ENCODE data around the gene BRD3. TPM values are rescaled to one million over a fixed set of nuclear protein-coding genes. Genes with fewer than 3 reads are reported as not detected.

The BRD3 gene
- polyA plus RNA-seq, 5 donors = 30.4 to 44.1 (median 33.8) TPM

DNA sequence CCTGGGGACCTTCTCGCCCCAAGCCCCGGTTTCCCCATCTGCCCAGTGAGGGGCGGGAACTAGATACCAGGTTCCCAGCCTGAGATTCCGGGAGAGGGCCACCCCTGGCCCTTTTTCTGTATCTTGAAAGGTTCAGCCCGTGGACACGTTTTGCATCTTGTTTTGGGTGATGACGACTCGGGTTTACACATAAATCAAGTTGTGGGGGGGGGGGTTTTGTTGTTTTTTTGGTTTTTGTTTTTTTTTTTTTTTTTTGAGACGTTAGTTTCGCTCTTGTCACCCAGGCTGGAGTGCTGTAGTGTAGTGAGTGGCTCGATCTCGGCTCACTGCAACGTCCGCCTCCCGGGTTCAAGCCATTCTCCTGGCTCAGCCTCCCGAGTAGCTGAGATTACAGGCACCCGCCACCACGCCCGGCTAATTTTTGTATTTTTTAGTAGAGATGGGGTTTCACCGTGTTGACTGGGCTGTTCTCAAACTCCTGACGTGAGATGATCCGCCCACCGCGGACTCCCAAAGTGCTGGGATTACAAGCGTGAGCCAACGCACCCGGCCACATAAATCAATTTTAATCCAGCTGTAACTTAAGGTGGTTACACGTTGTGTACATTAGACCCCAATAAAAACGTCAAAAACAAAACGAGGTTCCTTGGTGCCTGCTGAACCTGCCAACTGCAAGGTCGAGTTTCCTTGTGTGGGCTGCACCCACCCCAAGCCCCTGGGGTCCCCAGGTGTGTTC lies 1.1 kb upstream of the BRD3 start:
- no peak for DNase-seq

DNA sequence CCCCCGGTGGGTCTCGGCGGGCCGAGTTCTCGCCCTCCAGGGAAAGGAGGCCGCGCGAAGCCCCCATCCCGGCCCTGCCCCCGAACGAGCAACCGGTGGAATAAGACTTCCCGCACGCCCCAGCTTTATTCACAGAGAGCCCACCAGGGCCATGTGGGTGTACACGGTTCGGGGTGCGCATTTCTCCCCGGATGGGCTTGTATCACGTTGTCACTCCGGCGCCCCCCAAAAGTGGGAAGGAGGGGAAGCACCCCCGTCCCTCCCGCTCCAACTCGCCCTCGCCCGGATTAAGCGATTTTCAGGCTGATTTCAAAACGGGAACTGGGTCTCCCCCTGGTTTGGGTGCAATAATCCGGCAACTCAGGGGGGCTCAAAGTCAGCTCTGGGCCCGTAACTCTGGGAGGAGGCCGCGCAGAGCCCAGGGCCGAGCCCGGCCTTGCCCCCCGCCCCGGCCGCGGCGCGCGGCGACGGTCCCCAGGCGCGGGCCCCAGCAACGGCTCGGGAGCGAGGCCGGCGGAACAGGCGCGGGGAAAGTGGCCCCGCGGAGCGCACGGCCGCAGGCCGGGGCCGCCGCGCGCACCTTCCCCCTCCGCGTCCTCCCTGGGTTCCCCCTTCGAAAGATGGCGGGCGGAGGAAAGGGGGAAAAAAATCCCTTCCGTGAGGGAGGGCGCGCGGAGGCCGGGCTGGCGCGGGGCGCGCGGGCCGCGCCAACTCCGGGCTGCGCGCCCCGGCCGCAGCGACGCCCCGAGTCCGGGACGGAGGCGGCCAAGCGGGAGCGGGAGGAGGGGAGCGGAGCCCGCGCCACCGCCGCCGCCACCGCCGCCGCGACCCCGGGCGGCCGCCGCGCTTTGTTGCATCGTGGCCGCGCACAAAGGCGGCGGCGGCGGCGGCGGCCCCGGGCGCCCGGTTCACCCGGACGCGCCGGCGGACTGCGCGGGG lies 644 bp downstream of the BRD3 start:
- DNase-seq = peak in 1 of 2 donors; percentile 19

DNA sequence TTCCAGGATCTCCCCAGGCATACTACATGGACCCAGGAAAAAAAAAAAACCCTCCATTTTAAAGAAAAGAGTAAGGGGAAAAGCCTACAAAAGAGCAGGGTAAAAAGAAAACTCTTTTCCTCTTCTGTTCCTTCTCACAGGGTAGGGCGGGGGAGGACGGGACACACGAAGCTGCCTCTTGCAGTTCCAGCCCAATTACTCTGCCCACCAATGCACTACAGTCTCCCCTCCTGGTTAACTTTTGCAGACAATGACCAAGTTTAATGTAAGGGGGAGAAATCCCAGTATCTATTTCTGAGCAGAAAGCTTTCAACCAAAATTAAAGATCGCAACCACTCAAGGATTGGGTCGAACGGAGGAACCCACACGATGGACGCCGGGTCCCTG lies 1.3 kb downstream of the BRD3 start:
- peak in 1 of 2 donors; percentile 13 for DNase-seq

- DNase-seq = peak in 1 of 2 donors; percentile 5
Measured at GRCh38 chr9:134065612-134066419, 2.0 kb downstream of the BRD3 start.

DNA sequence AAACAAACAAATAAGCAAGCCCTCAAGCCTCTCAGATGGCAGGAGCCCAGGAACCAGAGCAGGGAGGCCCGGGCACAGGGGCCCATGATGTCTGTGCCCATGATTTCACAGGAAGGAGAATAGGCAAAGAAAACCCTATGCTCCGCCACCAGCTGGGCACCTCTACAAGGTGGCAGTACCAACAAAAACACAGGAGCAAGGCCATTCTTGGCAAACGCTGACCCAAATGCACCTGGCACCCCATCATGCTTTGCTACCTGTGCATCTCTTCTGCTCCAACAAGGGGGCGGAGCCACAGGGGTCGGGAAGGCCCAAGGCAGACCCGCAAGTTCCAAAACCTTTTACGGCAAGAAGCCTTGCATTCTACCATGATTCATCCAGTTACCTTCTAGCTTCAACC lies 3.1 kb downstream of the BRD3 start:
- DNase-seq = no peak

GRCh38 chr9:134063571-134064450 lies 4.0 kb downstream of the BRD3 start:
- DNase-seq = no peak

GRCh38 chr9:134063088-134063570 lies 4.7 kb downstream of the BRD3 start:
- DNase-seq = no peak

DNA sequence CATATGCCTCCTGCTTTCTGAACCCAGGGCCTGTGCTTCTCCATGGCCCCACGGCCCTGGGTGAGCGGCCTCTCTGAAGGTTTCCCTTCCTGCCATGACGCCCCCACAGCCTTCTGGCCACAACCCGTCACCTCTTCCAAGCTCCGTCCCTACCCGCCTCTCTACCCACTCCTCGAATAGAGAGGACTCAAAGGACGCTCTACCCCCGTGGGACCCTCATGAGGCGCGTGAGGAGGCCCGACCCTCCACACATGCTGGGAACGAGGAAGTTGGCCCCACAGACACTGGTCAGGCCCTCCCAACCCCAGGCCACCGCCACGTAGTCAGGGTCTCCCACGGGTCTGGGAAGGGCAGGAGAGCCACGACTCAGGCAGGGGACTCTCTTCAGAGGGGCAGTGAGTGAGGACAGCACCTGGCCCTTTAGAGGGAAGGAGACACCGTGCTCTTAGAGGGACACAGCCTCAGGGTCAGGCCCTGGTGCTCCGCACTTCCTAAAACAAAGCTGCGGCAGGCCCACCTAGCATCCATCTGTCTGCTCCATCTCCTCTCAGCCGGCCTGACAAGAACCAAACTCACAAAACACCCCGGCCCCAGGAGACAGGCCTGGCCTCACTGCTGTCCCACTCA lies 5.3 kb downstream of the BRD3 start:
- no peak for DNase-seq

DNA sequence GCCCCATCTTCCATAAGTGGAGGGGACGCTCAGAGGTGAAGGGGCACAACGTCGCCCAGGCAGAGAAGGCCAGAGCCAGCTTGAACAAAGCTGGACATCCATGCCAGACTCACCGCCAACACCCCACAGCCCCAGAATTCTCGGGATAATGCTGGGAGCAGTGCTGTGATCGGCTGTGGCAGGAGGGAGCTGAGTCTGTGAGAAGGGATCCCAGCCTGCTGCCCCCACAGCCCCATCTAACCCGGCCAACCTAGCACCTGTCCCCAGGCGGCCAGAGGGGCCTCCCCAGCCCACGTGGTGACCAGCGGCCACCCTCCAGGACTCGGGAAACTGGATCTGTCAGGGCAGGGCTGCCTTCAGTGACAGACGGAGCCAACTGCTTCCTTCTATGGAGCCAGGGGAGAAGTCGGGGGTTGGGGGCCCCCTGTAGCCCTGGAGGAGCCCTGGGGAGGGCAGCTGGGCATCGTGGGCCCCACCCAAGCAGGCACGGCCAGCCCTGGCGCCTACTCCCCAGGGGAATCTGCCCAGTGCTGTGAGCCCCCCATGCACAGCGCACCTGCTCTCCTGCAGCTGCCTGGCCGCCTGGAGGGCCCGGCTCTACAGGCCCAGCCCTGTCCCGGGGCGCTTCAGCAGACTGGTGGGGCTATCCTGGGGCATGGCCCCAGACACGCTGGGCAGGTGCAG lies 6.0 kb downstream of the BRD3 start:
- DNase-seq = no peak

GRCh38 chr9:134061019-134061687 lies 6.7 kb downstream of the BRD3 start:
- DNase-seq = no peak

DNA sequence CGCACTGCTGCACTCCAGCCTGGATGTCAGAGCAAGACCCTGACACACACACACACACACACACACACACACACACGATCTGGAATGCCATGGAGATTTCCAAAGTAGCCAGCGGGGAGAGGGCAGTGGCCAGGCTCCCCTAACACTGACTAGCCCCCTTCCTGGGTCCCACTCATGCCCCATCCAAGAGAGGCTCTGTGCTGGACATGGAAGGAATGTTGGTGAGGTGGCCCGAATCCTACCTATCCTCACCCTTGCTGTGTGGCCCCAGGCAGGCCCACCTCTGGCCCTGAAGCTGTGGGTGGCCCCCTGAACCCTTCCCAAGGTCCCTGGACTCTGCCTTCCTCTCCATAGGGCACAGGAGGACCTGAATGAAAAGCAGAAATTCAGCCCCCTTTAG lies 7.3 kb downstream of the BRD3 start:
- no peak for DNase-seq

DNA sequence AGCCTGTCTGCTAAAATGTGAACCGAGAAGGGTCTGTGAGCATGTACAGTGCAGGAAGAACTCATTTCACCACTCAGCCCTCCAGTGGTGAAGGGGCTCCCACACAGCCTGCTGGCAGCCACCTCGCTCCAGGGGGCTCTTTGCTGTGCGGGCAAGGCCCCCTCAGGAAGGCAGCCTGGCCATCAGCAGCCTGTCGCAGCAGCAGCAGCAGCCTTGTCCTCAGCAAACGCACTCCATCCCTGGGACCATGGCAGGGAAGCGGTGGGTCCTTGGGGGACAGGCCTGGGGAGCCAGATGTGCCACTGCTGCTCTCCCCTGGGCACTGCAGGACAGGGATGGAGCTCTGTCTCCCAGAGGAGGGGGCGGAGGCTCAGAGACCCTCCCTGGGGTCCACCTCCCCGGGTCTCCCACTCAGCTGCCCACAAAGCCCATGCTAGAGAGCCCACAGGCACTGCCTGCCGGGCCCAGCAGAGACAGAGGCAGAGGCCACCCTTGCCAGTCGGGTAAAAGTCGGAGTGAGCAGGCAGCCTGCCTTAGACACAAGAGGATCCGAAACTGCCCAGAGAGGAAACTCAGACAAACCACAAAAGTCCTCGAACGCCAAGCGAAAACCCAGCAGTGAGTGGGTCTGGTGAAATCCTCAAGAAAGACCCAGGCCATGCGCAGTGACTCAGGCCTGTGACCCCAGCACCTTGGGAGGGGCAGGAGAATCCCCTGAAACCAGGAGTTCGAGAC lies 8.0 kb downstream of the BRD3 start:
- no peak for DNase-seq

- no peak for DNase-seq
Measured at GRCh38 chr9:134059188-134059641, 8.6 kb downstream of the BRD3 start.

GRCh38 chr9:134058716-134059115 lies 9.1 kb downstream of the BRD3 start:
- DNase-seq = no peak

- DNase-seq = no peak
Measured at GRCh38 chr9:134057751-134058701, 9.8 kb downstream of the BRD3 start.

DNA sequence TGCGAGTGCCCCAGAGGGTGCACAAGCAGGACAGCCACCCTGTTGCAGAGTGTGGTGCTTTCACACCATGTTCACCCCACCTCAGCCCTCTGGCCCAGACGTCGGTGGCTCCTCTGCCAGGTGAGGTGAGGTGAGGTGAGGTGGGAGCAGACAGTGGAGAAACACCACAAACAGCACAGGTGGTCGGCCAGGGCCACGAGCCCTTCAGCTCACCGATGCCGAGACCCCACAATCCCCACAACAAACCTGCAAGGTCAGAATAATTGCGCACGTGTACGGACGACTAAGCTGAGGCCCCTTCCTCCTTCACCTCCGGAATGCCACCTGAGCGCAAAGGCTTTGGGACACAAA lies 10.5 kb downstream of the BRD3 start:
- DNase-seq = no peak

All from right lung (tissue), 5 donors.